Nucleus accumbens (tissue), 56 donors: ENCODE data around the gene RSL24D1.
"Not testable (repeated sequence)": the region's sequence is repeated elsewhere in the genome, so short reads cannot be mapped to it uniquely, and the experiment has no call there.

Experiments
- DNase-seq, 56 donors: peaks; one replicate each; lab custom pipeline; 2025; lab: John Stamatoyannopoulos, UW

Gene RSL24D1

DNA sequence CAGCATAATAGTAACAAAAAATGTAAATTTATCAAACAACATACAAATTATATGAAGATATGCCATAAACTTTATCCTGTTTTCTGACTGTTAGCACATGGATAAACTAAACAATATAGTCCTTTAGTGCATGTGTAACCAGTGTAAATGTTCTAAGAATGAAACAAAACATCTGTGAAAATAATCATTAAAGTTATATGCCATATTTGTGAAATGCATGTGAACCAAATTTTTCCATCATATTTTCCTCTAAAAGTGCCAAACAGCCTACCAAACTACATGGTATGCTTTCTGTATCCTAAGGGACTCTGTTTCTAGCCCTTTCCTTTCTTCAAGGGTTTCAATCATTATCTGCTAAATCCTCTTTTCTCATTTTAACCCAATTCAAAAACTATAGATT lies 23.9 kb upstream of the RSL24D1 start:
- DNase-seq = no peak

DNA sequence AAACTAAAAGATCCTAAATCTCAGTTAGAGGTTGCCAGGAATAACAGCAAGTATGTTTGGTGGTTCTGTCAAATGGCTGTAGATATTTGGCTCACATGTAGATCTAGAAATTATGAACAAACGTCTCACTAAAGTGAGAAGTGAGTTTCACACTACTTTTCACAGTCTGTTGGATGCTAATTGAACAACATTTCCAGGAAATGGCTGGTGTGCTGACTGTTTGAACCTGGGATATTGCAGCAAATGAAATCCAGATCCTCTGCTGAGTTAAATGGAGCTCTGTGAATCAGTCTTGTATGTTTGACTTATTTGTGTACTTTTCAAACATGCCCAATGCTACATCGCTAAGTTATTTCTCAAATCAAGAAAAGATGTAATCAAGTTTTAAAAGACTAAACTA lies 21.3 kb upstream of the RSL24D1 start:
- no peak for DNase-seq

DNA sequence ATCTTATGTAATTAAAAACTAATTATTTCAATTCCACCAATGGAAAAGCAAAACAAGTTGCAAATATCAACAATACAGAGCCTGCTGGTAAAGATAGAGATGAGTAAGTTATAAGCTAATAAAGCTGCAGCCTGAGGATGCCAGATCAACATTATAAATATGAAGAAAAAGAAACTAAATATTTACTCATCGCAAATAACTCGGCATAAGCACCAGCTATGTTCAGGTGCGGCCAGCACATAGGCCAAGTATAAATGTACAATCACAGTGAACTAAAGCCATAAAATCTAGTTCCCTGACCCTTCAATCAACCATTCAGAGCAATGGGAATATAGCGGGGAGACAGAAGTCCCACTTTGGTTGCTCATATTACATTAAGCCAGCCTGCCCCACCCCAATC lies 7.7 kb upstream of the RSL24D1 start:
- no peak for DNase-seq

DNA sequence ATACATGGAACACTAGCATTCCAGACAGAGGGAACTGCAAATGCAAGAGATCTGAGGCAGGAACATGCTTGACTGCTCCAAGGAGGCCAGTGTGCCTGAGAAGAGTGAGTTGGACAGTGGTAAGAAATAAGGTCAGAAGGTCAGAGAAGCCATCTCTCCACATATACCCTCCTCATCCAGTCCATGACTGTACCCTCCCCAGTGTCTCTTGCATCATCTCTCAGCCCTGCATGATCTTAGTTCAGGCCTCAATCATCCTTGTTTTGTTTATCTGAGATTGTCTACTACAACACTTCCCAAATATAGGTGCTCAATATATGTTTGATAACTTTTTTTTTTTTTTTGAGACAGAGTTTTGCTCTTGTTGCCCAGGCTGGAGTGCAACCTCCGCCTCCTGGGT lies 5.5 kb upstream of the RSL24D1 start:
- DNase-seq = no peak

DNA sequence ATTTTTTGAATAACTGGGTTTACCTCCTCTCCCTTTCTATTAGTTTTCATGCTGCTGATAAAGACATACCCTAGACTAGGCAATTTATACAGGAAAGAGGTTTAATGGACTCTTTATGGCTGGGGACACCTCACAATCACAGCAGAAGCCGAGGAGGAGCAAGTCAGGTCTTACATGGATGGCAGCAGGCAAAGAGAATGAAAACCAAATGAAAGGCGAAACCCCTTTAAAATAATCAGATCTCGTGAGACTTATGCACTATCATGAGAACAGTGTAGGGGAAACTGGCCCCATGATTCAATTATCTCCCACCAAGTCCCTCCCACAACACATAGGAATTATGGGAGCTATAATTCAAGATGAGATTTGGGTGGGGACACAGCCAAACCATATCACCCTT lies 2.0 kb upstream of the RSL24D1 start:
- DNase-seq = no peak

DNA sequence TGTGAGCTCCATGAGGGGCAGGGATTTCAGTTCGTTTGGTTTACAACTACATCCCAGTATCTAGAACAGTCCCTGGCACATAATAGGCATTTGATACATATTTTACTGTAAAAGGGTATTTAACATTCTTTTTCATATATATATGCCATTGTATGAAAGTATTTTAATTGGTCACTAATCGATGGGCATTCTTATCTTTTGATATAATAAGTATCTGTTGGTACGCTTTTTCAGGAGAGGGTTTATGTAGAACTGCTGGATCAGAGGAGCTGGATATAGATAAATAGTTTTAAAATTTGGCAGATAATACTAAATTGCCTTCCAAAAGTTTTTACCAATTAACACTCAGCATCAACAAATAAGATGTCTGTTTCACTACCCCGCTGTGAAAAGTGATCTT lies 978 bp upstream of the RSL24D1 start:
- no peak for DNase-seq

DNA sequence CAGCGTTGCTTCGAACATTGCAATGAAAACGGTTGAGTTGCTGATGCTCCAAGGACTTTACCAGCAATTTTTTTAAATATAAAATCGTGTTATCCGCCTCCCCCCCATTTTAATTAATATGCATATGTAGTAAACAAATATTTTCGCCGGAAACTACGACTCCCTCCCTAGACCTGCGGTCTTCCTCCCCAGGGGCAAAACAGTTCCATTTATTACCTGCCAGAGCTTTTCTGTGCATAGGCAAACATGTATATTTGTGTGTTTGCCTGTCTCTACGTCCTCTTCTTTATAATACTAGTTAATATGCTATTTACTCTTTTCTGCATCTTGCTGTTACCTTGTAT lies 593 bp upstream of the RSL24D1 start:
- DNase-seq = no peak

DNA sequence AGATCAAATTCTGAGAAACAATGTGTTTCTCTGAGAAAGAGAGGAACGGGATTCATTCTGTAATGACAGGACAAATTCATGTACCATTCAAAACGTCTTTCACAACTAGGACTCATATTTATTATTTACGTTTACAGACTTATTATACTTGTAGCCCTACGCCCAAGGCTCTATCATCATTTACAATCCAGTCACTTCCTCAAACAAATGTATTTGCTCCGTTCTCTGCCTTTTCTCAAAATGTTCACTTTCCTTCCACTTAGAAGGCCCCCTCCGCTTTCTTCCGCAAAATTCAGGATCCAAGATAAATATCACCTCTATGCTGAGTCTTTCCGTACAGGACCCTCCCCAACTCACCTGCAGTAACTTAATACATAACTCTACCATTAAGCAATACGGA lies 745 bp downstream of the RSL24D1 start:
- DNase-seq = no peak

DNA sequence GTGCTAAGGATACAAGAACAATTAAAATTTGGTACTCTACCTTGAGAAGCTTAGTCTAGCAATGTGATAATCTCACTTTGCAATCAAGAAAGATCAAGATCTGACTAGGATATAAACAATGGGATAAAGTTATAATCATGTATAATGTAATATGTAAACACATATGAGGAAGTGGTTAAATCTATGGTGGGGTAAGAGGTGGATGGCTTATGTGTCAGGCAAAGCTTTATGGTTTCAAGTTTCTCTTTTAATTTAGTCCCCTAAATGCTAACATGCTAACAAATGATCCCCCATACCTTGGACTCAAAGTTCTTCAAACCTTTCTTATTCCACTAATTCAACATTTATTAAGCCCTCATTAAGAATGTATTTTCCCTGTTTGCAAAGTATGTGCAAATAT lies 2.5 kb downstream of the RSL24D1 start:
- no peak for DNase-seq

DNA sequence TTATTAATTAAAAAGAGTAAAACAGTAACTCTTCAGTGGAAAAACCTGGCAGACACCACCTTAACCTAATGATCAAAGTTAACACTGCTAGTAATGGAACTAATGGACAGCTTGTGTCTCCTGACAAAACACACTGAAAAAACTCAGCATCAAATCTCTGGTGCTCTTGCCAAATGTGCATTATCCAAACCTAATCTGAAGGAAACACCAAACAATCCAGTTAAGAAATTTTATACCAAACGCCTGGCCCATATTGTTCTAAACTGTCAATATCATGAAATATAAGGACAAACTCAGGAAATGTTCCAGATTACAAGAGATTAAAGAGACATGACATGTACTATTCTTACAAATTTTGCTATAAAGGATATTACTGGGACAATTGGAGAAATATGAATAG lies 10.4 kb downstream of the RSL24D1 start:
- DNase-seq = no peak

DNA sequence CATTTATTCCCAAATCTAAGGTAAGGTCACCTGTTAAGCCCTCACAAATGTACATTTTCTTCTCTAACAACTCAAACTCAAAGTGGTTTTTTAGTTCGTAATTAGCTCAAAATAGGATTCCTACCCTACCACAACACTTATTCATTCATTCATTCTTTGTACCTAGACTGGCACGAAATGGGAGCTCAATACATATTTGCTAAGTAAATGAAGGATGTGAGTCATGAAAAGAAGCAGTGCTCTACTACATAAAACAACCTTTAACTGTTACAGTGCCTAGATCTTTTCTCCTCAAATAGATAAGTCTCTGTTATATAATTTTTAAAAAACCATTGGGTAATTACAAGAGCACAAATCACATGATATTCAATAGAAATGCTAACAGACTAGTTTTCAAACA lies 13.1 kb downstream of the RSL24D1 start:
- no peak for DNase-seq

DNA sequence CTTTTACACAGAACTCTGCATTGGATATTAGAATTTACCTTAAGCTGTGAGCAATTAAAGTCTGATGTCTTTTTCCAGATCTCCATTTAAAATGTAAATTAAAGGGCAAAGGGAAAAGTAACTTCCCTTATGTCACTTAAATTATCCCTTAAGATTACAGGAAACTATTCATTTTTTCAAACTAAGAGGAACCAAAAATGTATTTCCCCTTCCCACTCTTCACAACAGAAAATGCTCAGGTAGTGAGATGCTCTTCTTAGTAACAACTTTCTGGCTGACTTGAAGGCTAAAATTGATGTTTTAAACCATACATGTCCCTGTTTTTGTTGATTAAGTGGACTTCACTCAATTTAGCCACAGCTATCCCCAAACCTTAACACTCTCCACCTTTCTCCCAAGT lies 17.6 kb downstream of the RSL24D1 start:
- DNase-seq = no peak

DNA sequence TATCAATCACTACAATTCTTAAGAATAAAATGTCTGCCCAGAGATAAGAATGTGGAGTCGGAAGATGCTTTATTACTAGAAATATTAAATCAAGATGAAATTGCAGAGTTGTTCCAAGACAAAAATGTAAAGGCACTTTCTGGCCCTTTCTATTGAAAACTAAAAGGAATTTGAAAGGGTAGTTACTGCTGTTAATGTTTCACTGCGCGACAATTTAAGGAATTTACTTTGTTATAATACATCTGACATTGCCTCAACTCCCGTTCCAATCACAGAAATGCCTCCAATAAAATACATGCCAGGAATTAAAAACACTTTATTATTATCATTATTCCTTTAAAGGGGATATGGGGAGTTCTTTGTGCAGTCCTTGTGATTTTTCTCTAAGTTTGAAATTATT lies 26.4 kb downstream of the RSL24D1 start:
- no peak for DNase-seq

DNA sequence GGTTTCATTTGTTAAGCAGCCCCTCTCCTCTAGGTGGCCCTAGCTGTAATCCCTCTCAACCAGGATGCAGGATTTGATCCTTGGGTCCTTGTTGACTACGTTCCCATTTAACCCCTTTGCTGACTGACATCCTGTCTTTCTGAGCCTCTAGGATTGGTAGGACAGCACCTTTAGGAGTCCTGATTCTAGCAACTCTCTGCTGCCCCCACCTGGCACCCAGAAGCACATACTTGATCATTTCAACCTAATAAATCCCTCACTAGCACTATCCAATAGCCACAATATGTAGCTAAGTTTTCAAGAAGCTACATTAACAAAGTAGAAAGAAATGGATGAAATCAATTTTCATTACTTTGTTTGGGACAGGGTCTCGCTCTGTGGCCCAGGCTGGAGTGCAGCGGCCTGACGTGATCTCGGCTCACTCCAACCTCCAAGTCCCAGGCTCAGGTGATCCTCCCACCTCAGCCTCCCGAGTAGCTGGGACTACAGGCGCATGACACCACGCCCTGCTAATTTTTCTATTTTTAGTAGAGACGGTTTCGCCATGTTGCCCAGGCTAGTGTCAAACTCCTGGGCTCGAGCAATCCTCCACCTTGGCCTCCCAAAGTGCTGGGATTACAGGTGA lies 28.3 kb downstream of the RSL24D1 start:
- DNase-seq = peak in 40 of 56 donors; percentile 0 to 72 (median 8)

DNA sequence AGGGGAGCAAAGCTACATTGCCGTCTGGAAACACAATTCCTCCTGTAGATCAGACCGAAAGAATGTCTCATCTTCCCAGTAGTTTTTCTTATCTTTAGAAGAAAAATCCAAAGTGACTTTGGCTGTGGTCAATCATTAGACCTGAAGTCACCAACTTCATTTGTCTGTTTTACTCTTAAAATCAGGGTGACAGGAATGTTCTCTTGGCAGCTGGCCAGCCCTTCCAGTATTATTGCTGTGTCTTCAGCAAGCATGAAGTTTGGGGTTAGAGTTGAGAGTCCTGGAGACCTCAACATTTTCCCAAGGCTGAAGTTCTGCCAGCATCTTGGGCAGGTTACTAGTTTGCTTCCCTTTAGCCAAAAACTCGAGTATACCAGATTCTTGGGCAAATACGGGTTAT lies 32.5 kb downstream of the RSL24D1 start:
- DNase-seq = no peak

DNA sequence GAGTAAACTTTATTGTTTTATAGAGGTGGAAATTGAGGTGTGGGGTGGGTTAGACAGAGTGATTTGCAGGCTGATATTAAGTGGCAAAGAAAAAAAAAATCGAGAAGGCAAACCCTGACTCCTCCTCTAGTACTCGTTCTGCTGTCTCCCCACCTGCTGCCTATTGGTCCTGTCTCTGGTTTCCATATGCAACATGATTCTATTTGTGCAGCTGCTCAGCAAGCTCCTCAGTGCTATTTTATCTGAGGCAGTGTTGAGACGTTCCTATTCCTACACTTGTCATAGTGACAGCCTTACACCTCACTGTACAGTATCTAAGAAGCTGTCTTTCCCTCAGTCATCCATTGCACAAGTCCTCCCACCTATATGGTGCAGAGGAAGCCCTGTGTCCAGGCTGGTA lies 45.1 kb downstream of the RSL24D1 start:
- DNase-seq = no peak

DNA sequence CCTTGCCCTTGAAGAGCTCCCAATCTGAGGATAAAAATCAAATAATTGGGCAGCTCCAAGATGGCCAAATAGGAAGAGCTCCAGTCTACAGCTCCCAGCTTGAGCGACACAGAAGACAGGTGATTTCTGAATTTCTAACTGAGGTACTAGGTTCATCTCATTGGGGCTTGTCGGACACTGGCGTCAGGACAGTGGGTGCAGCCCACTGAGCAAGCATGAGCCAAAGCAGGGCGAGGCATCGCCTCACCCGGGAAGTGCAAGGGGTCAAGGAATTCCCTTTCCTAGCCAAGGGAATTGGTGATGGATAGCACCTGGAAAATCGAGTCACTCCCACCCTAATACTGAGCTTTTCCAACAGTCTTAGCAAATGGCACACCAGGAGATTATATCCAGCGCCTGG lies 53.6 kb downstream of the RSL24D1 start:
- DNase-seq = not testable (repeated sequence)

DNA sequence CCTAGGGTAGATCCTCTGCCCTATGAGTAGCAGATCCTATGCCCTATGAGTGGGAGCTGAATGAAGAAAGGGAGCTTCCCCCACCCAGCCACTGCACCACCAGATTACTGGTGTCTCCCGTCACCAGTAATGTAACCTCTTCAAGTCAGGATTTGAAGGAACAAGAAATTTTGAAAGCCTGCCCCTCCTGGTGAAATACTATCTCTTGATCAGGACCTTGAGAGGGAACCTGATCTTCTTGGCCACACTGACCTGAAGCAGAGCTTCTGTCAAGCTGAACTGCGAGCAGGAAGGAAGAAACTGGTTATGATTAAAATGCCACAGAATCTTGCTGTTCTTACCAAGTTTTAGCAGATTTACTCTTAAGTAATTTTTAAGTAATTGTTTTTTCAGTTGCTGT lies 62.8 kb downstream of the RSL24D1 start:
- no peak for DNase-seq

DNA sequence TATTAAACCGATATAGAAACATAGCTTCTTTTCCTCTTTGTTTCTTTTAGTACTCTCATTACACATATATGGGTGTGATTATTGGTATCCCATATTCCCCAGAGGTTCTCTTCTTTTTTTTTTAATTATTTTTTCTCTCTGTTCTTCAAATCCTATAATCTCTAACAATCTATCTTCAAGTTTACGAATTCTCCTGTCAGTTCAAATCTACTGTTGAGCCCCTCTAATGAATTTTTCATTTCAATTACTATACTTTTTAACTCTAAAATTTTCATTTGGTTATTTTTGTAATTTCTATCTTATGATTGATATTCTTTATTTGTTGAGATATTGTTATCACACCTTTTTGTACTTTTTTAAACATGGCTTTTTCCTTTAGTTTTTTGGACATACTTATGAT lies 64.1 kb downstream of the RSL24D1 start:
- no peak for DNase-seq
